Measurements from ENCODE around the gene ZBTB43. TPM values are rescaled to one million over a fixed set of nuclear protein-coding genes. Genes with fewer than 3 reads are reported as not detected.

Gene ZBTB43
- total RNA-seq, 1 donor from 2014 or later: 2.4 TPM

GRCh38 chr9:126834672-126835071, 29.8 kb downstream of the ZBTB43 start:
- no peak overlapping the region for H3K4me3 ChIP-seq
- no peak for DNase-seq (ENCODE audit: low spot score in 2 of 2)
- H3K27me3 ChIP-seq: no peaks in the 10 kb centered on the region
- H3K27ac ChIP-seq: no peak overlapping the region
- no peaks in the 10 kb centered on the region for H3K9me3 ChIP-seq
- peaks cover 19 to 46% of the 10 kb centered on the region in 2 donors for H3K36me3 ChIP-seq
- TF ChIP-seq CTCF (IDR thresholded peaks at IDR 0.05): no peak
- no peaks in the 10 kb centered on the region for H3K4me1 ChIP-seq
- intact Hi-C loops (cut with DNase I): no loop called here

- intact Hi-C loops (cut with DNase I): no loop called here
- no peaks in the 10 kb centered on the region for H3K27me3 ChIP-seq
- H3K36me3 ChIP-seq: peaks cover 19 to 43% of the 10 kb centered on the region in 2 donors
- H3K4me3 ChIP-seq: no peak overlapping the region
- H3K9me3 ChIP-seq: no peaks in the 10 kb centered on the region
- no peak overlapping the region for H3K27ac ChIP-seq
- no peak for TF ChIP-seq CTCF (IDR thresholded peaks at IDR 0.05)
- no peaks in the 10 kb centered on the region for H3K4me1 ChIP-seq
- no peak for DNase-seq (ENCODE audit: low spot score in 2 of 2)
Observed at GRCh38 chr9:126836216-126836615, 31.4 kb downstream of the ZBTB43 start.

- no peak for TF ChIP-seq CTCF (IDR thresholded peaks at IDR 0.05)
- Histone ChIP-seq H3K27ac (no peak overlapping the region), H3K9me3 (no peaks in the 10 kb centered on the region), H3K4me1 (no peaks in the 10 kb centered on the region), H3K36me3 (peaks cover 12 to 33% of the 10 kb centered on the region in 2 donors), H3K27me3 (no peaks in the 10 kb centered on the region), H3K4me3 (no peak overlapping the region)
- intact Hi-C loops (cut with DNase I): no loop called here
- no peak for DNase-seq (ENCODE audit: low spot score in 2 of 2)
Observed at GRCh38 chr9:126838055-126838811, 33.4 kb downstream of the ZBTB43 start.

GRCh38 chr9:126838895-126839294, 34.1 kb downstream of the ZBTB43 start:
- H3K27me3 ChIP-seq: no peaks in the 10 kb centered on the region
- TF ChIP-seq CTCF (IDR thresholded peaks at IDR 0.05): no peak
- no peaks in the 10 kb centered on the region for H3K4me1 ChIP-seq
- DNase-seq (ENCODE audit: low spot score in 2 of 2): no peak
- H3K4me3 ChIP-seq: no peak overlapping the region
- no peak overlapping the region for H3K27ac ChIP-seq
- no peaks in the 10 kb centered on the region for H3K9me3 ChIP-seq
- intact Hi-C loops (cut with DNase I): no loop called here
- peaks cover 8 to 26% of the 10 kb centered on the region in 2 donors for H3K36me3 ChIP-seq

- intact Hi-C loops (cut with DNase I): no loop called here
- Histone ChIP-seq H3K36me3 (peaks cover 8 to 22% of the 10 kb centered on the region in 2 donors), H3K9me3 (no peaks in the 10 kb centered on the region), H3K27ac (no peak overlapping the region), H3K4me1 (no peaks in the 10 kb centered on the region), H3K27me3 (no peaks in the 10 kb centered on the region), H3K4me3 (no peak overlapping the region)
- no peak for DNase-seq (ENCODE audit: low spot score in 2 of 2)
- TF ChIP-seq CTCF (IDR thresholded peaks at IDR 0.05): no peak
Observed at GRCh38 chr9:126839301-126839700, 34.5 kb downstream of the ZBTB43 start.

Data from ascending aorta (tissue), 2 donors.